A172 (cell line): ENCODE measurements around the gene CCT4. TPM values are rescaled to one million over a fixed set of nuclear protein-coding genes. Genes with fewer than 3 reads are reported as not detected.

Source experiments
- total RNA-seq: library from RNA; depleted of rRNA; stranded (reverse); fragments of >200 nt; shearing (Covaris generic); gene quantifications from 2 replicates; pipeline ENCODE4 v1.2.3, GENCODE V29; 2014; rRNA removed

Gene CCT4
- total RNA-seq, 1 experiment from 2014 or later: 428 TPM

Other genes with a start within 250 kb of the CCT4 start
- 4.0 and 4.5 TPM in 2 replicates for gene FAM161A, start 34.6 kb downstream of the CCT4 start, total RNA-seq
- gene COMMD1, start 17.0 kb upstream of the CCT4 start, total RNA-seq: 45.9 and 50.7 TPM in 2 replicates